ENCODE results near the gene MTNR1A.

GRCh38 chr4:186586205-186586604 lies 30.8 kb upstream of the MTNR1A start:
- no peak for TF ChIP-seq POLR2A (IDR thresholded peaks at IDR 0.05; ENCODE audit: low read depth, low read length)
- TF ChIP-seq CTCF (IDR thresholded peaks at IDR 0.05; ENCODE audit: extremely low read depth in 1 of 2, insufficient read depth in 1 of 2, low read depth in 1 of 2, low read length in 2 of 2): no peak
- no peak for TF ChIP-seq POLR2AphosphoS5 (IDR thresholded peaks at IDR 0.05; ENCODE audit: insufficient read depth, low read depth, low read length)
- no peak for TF ChIP-seq JUN (IDR thresholded peaks at IDR 0.05; ENCODE audit: borderline replicate concordance, insufficient read depth, insufficient read length, low read depth)
- no peak for TF ChIP-seq MYC (IDR thresholded peaks at IDR 0.05; ENCODE audit: low read depth, low read length)
- no peak for TF ChIP-seq EZH2 (IDR thresholded peaks at IDR 0.05; ENCODE audit: borderline replicate concordance, low read depth, low read length, severe bottlenecking)
- no peak for TF ChIP-seq MAX (IDR thresholded peaks at IDR 0.05; ENCODE audit: insufficient read depth, insufficient read length)

All from endothelial cell of umbilical vein (primary cell).